Measurements from ENCODE around the gene CALML6. TPM values are rescaled to one million over a fixed set of nuclear protein-coding genes. Genes with fewer than 3 reads are reported as not detected.

Gene CALML6
- total RNA-seq, 1 donor from 2014 or later, result 1.3 TPM

DNA sequence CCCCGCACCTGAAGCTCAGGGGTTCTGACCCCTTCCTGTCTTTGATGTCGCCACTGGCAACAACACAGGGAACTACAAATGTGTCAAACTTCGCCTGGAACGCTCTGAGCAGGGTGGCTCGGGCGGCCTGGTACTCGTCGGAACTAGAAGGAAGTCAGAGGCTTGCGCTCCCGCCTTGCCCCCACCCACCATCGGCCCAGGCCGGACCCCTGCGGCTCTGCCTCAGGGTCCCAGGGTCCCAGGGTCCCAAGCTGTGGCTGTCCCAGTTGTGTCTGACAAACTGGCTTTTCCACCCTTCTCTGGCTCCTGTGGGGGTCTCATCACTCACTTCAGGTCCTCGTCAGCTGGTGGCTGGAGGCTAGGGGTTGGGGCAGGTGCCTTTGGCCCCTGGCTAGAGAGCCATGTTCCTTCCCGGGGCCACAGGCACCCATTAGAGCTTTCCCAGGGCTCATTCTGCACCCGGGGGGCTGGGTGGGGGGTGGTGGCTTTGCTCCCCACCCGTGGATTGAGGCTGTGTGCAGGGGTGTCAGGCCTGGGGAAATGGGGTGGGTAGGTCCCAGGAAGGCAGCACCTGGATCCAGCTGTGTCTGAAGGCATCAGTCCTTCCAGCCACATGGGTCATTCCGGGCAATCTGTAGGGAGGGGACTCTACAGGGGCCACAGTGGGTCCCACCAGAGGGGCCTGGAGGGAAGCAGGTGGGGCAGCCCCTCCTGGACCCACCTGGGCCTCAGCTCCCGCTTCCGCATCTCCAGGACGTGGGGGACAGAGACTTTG is 12.0 kb downstream of the CALML6 start:
- no peaks in the 10 kb centered on the region for H3K4me1 Mint-ChIP-seq
- ChIA-PET CTCF (no interaction called here), POLR2A (interaction anchor here (0.6 kb wide), 1 partner anchor 32 kb away, joined by 5 read pairs; no protein-coding TSS in a partner anchor)
- H3K4me3 Mint-ChIP-seq, result no peak overlapping the region
- H3K27me3 Mint-ChIP-seq, result peaks cover 7% of the 10 kb centered on the region
- no peaks in the 10 kb centered on the region for H3K9me3 Mint-ChIP-seq
- DNase-seq (no peak), ATAC-seq (ENCODE audit: low read depth) (no peak)
- H3K27ac Mint-ChIP-seq, result no peak overlapping the region
- TF ChIP-seq, protein P1, sequence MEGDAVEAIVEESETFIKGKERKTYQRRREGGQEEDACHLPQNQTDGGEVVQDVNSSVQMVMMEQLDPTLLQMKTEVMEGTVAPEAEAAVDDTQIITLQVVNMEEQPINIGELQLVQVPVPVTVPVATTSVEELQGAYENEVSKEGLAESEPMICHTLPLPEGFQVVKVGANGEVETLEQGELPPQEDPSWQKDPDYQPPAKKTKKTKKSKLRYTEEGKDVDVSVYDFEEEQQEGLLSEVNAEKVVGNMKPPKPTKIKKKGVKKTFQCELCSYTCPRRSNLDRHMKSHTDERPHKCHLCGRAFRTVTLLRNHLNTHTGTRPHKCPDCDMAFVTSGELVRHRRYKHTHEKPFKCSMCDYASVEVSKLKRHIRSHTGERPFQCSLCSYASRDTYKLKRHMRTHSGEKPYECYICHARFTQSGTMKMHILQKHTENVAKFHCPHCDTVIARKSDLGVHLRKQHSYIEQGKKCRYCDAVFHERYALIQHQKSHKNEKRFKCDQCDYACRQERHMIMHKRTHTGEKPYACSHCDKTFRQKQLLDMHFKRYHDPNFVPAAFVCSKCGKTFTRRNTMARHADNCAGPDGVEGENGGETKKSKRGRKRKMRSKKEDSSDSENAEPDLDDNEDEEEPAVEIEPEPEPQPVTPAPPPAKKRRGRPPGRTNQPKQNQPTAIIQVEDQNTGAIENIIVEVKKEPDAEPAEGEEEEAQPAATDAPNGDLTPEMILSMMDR (IDR thresholded peaks at IDR 0.05), result no peak
- no peaks in the 10 kb centered on the region for H3K36me3 Mint-ChIP-seq (ENCODE audit: low read depth)
- intact Hi-C loops (cut with micrococcal nuclease), result no loop called here

DNA sequence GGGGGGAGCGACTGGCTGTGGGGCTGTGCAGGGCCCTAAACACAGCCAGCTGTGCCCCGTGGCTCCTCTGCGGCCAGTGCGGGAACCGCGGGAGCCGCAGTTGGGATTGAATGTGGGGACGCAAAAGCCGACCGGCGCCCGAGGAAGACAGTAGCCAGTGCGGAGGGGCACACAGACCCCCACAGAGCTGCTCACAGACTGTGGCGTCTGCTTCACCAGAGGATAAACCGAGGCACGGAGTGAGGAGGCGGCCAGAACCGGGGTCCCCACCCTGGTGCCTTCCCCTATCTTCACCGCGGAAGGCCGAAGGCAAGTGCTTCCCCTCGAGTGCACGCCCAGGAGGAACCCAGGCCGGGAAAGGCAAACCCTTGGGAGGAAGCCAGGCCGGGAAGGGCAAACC is 12.7 kb downstream of the CALML6 start:
- Mint-ChIP-seq H3K4me1 (no peaks in the 10 kb centered on the region), H3K27ac (no peak overlapping the region), H3K9me3 (no peaks in the 10 kb centered on the region), H3K27me3 (peaks cover 7% of the 10 kb centered on the region), H3K4me3 (no peak overlapping the region), H3K36me3 (ENCODE audit: low read depth) (no peaks in the 10 kb centered on the region)
- intact Hi-C loops (cut with micrococcal nuclease), result no loop called here
- POLR2A ChIA-PET, result no interaction called here
- ATAC-seq (ENCODE audit: low read depth) (no peak), DNase-seq (no peak)
- CTCF ChIA-PET, result no interaction called here
- TF ChIP-seq, protein P1 (IDR thresholded peaks at IDR 0.05), result no peak

DNA sequence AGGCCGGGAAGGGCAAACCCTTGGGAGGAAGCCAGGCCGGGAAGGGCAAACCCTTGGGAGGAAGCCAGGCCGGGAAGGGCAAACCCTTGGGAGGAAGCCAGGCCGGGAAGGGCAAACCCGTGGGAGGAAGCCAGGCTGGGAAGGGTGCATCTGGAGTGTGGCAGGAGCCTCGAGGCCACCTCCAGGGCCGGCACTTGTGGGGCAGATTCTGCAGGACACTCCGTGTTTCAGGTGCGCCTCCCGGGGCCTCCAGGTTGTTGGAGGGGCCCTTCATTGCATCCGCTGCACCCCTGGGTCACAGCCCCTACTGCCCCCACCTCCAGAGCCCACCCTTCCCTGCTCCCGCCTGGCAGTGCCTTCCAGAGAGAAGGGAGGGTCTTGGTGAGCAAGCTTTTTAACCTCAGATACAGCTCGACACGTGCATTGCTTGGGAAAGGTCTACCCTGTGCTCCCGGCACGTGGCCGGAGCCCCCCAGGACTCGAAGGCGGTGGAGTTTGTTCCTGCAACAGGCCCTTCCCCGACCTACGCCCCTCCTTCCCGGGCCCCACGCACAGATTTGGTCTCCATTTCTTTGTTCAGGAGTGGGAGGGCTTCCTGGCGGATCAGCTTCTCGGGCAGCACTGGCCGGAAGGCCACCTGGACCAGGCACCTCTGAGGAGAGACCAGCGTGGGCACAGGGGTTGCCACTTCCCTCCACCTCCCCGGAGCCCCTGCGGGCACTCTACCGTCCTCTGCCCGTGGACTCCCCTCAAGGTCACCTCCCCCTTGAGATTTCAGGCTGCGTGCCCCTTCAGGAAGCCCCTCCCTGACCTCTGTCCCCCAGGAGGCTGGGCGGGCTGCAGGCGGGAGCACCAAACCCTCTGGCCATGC is 13.4 kb downstream of the CALML6 start:
- TF ChIP-seq, protein P1 (IDR thresholded peaks at IDR 0.05), result no peak
- Mint-ChIP-seq H3K4me1 (no peaks in the 10 kb centered on the region), H3K36me3 (ENCODE audit: low read depth) (no peaks in the 10 kb centered on the region), H3K4me3 (no peak overlapping the region), H3K27ac (no peak overlapping the region), H3K27me3 (peaks cover 7% of the 10 kb centered on the region), H3K9me3 (no peaks in the 10 kb centered on the region)
- ChIA-PET POLR2A (no interaction called here), CTCF (no interaction called here)
- DNase-seq (no peak), ATAC-seq (ENCODE audit: low read depth) (no peak)
- intact Hi-C loops (cut with micrococcal nuclease), result no loop called here

DNA sequence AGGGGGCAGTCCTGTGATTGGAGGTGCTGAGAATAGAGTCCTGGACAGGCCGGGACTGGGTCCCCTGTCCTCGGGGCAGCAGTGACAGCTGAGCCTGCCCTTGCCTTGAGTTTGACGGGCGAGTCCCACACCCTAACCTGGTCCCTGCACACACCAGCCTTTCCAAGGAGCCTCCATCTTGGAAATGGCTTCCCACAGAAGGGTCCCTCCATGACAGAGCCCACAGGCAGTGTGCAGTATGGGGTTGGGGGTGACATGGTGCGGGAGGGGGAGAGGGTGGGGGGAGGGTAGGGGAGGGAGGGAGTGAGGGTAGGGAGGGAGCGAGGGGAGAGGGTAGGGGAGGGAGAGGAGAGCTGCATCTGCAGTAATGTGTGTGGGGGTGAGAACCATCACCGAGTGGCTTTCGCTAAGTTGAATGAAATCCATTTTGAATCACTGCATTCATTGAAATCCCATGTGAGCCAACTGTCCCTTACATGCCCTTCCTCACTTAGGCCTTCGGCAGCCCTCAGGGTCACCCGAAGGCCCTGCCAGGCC is 14.1 kb downstream of the CALML6 start:
- H3K36me3 Mint-ChIP-seq (ENCODE audit: low read depth), result no peaks in the 10 kb centered on the region
- H3K9me3 Mint-ChIP-seq, result no peaks in the 10 kb centered on the region
- H3K27ac Mint-ChIP-seq, result no peak overlapping the region
- ATAC-seq (ENCODE audit: low read depth), result no peak
- peaks cover 7% of the 10 kb centered on the region for H3K27me3 Mint-ChIP-seq
- H3K4me3 Mint-ChIP-seq, result no peak overlapping the region
- TF ChIP-seq, protein P1 (IDR thresholded peaks at IDR 0.05), result no peak
- intact Hi-C loops (cut with micrococcal nuclease), result no loop called here
- DNase-seq, result no peak
- POLR2A ChIA-PET, result no interaction called here
- H3K4me1 Mint-ChIP-seq, result no peaks in the 10 kb centered on the region
- CTCF ChIA-PET, result no interaction called here
